ENCODE results near the gene AOPEP.

Gene AOPEP

DNA sequence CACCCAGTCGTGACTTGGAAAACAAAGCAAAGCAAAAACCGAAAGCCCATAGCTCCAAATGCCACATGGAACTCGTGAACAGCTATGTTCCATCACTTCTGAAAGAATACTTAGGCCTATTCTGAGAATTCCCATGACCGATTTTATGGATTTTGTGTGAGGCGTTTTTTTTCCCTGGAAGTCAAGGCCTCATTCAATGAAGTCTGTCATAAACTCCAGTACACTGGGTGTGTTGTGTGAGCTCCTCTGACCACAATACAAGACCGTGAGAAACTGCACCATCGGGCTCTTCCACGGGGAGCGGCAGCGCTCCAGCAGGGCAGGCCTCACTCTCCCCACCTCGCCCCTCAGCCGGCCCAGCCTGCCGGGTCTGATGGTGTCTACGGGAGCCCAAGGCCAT, 381.5 kb downstream of the AOPEP start:
- no peak for DNase-seq

DNA sequence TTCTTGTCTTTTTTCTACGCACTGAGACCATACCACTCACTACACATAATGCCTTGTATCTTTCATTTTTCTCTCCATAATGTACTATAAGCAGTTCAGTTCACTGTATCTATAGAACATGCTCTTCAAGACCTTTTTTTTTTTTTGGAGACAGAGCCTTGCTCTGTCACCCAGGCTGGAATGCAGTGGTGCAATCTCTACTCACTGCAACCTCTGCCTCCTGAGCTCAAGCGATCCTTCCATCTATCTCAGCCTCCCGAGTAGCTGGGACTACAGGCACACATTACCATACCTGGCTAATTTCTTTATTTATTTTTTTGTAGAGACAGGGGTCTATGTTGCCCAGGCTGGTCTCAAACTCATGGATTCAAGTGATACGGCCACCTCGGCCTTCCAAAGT, 382.3 kb downstream of the AOPEP start:
- DNase-seq = no peak

DNA sequence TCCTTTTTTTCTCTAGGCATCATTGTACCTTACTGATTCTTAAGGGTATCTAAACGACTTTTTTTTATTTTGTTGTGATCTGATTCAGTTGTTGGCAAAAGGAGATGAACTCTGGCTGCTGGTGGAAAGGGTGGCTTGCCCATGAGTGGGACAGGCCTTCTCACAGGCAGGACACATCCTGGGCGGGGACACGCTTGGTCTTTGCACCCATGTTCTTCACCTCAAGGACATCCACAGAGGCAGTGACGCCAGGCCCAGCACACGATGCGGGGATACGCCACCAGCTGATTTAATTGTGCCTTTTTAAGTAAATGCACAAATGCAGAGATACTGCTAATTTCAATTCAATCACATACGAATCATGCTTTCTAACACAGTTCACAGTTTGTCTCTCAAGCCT, 383.0 kb downstream of the AOPEP start:
- no peak for DNase-seq

DNA sequence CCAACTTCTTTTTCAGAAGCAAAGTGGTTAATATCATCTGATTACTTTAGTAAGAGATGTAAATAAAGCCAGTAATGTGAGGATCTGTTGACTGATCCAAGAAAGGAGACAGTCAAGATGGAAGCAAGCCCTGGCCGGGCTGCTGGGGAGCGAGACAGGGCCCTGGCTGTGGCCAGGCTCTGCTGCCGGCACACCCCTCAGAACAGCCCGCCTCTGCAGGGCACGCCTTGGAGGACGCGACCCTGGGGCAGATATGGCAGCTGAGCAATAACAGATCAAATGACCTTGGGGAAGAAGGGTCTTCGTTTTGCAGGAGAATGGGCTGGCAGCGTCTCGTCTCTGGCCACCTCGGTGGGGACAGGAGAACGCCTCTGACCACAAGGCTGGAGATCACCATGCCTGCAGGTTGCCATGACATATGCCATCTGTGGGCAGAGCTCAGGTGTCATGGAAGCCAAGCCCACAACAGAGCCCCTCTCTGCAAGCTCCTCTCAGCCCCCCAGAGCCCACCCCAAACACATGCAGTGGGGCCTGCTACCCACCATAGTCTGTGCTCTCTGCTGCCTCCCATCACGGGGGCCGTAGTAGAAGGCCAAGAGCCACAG, 384.5 kb downstream of the AOPEP start:
- no peak for DNase-seq

DNA sequence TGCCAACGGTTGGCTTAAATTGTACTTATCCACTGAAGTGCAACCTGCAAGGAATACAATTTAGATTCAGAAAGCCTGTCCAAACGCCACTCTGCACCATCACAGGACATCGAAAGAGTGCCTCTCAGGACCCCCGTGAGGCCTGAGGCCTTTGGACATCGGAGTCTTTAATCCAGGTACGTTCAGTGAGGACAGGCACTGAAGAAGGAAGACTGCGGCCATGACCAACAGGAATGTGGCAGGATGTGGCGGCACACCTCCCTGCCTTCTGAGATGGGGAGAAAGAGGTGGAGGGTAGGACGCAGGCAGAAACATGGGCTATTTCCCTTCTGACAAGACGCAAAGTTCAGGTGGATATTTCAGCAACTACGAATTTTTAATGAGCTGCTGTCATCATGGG, 385.2 kb downstream of the AOPEP start:
- no peak for DNase-seq

DNA sequence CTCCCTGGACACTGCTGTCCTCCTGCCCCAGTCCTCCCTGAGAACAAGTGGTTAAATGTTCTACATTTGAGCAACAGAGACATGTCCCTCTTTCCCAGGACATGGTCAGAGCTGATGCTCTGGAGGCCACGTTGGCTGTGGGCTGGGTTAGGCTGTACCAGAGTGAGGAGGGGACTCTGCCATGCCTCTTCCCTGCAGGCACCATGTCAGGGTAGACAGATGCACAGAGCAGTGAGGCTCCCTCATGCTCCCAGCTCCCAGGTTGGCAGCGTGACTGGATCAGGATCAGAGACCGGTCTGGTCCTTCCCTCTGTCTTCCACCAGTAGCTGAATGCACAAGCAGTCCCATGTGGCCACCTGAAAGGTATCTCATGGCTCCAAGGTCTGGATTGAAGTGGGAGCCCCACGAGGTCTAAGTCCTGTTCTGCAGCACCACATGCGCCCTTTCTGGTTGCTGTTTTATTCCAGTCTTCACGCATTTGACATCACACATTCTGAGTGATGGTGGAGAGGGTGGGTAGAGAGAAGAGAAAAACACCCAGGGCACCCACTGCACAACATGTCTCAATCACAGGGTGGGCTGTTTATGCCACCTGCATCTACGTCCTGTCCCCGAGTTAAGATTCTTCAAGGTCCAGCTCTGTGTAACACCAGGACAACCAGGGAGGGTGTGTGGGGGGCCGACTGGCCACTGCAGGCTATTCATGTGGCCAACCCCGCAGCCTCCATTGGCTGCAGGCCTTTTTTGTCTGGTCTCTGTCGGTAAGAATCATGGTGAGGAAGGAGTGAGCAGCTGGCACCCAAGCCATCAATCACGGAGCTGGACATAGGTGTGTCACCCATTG, 386.2 kb downstream of the AOPEP start:
- no peak for DNase-seq

DNA sequence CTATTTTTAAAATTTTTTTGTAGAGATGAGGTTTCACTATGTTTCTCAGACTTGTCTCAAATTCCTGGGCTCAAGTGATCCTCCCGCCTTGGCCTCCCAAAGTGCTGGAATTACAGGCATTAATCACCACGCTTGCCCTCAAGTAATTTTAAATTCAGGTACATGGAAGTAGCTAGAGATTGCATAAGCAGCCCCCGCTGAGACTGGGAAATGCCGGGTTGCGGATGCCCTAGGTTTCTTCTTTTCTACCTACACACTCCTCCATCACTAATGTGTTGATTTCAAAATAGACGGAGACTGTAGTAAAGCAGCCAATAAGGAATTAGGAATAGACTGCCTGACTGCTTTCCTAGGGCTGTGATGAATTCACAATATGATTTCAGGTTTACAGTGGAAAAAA, 388.6 kb downstream of the AOPEP start:
- DNase-seq = no peak

DNA sequence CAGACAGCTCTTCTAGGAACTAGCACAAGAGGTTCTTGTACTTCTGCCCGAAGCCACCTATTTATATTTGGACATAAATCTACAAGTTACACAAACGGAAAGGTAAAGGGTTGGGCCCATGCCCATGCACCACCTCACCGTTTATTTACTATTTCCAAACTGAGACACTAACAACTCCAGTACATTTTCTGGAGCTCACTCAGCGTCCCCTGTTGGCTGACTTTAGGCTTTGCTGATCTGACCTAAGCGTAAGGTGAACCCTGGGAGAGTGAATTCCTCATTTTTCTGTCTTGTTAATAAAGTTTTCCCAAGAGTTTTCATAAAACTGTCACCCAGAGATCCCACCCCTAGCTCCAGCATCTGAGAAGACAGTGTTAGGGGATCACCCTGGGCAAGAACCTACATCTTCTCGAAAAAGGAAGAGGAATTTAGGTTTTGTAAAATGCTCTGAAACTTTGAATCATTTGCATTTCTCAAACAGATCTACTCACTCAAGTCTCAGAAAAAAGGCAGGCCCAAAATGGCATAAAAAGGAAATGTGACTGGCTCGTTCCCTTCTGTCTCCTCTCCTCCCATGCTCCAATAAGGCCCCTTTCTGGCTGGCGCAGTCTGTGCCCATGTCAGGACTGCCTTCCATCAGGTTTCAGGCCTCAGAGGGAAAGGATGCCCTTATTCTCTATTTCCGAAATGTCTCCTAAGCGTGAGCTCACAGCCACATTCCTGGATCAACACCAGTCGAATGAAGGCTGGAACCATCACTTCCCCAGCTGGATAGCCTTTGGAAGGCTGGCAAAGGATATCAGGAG, 389.7 kb downstream of the AOPEP start:
- no peak for DNase-seq

DNA sequence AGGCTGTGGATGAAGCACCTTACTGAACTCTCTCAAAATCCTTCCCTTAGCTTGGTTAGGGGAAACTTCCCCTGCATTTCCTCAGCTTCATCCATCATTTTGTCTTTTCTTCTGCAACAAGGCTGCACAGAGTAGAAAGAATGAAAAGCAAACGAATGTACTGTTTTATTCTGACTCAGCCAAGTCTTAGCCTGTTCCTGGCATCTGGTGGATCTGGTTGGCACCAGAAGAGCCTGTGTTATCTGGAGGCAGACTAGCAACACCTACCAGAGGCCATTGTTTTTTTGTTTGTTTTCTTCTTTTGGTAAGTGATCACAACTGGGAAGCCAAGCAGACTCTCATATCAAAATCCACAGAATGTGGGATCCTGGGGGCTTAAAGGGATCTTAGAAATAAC, 390.3 kb downstream of the AOPEP start:
- no peak for DNase-seq

DNA sequence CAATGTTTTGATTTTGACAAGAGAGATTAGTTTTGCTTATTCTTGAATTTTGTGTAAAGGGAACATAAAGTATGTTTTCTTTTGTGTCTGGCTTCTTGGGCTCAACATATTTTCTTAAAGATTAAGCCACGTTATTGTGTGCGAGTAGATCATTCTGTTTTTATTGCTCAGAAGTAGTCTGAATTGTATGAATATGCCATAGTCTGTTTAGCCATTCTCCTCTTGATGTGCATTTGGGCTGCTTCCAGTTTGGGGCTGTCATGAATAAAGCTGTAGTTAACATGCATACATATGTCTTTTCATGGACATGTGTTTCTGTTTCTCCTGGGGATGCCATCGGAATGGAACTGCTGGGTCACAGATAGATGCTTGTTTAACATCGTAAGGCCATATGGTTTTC, 392.1 kb downstream of the AOPEP start:
- no peak for DNase-seq

DNA sequence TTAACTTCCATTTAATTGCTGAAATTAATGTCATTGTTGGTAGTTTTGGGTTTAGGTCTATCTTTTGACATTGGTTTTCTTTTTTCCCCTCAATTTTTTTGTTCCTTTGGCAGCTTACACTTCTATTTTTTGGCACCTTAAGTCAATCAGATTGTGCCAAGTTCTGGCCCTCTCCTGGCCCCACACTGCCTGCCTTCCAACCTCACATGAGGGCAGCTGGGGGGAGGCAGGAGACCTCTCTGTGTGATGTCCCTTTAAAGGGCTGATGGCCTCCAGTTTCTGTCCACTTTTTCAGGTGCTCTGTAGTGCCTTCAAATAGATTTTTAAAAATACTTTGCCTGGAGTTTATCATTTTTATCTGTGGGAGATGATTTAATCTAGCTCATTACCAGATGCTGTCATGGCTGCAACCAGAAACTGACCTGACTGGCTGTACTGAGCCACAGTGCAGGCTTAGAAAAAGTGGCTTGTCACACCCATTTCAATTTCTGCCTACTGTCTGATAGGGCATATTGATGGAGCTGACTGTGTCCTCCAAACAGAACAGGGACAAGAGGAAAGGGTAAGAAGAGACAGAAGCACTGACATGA, 394.4 kb downstream of the AOPEP start:
- no peak for DNase-seq

DNA sequence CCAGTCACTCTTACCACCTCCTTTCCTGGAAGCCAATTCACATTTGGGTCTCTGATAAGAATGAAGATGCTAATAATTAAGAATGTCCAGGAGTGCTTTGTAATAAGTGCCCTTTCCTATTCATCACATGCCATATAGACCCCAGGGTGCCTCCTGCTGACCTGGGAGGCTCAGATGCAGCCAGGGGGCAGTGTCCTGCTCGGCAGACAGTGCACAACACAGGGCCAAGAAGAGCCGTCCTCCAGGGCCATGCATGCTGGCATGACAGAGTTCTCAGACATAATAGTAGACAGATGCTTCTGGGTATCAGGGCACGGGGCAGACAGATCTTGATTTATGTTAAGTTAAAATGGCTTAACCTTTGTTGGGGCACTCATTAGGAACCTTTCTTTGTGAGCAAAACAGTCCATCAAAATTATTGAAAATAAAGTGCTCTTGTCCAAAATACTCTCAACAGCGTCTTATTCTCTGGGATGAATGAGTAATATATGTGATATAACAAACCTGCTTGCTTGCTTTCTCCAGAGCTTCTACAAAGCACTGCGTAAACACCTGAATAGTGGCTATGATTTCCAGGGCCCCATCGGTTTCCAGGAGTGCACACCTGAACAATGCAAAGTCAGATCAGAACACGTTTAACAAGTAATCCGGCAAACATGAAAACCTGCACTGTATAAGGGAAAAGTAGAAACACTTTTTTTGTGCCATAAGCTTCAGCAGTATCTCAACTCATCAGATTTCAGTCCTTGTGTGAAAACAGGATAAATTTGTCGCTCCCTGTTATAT, 398.3 kb downstream of the AOPEP start:
- DNase-seq = no peak

DNA sequence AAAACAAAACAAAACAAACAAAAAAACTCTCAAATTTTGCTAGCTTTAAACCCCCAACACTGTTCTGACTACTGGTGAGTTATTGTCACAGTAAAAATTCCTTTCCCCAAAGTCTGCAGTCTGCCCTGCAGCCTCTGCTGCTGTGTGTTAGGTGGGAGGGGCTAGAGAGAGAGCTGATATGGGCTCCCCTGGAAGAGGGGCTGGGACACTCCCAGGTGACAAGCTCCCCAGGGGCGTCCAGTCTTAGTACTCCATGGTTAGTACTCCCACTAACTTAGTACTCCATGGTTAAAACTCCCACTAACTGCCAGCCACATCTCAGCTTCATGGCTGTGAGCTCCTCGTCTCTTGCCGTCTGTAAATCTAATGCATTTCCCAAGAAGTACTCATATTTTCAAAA, 399.2 kb downstream of the AOPEP start:
- DNase-seq = no peak

DNA sequence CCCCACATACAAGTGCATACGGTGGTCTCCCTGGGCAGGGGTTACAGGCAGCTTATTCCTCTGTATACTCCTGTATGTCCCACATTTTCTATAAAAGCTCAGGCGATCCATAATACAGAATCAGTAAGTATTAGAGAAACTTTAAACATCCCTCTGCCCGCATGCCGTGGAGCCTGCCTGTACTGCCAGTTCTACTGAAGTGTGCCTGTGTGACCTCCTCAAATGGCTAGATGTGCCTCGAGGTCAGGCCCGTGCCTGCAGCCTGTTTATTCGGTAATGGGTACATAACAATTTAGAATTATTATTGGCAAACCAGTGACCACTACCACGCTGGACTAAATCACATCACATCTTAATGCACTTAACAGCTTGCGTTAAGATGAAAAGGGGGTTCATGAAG, 400.2 kb downstream of the AOPEP start:
- no peak for DNase-seq

DNA sequence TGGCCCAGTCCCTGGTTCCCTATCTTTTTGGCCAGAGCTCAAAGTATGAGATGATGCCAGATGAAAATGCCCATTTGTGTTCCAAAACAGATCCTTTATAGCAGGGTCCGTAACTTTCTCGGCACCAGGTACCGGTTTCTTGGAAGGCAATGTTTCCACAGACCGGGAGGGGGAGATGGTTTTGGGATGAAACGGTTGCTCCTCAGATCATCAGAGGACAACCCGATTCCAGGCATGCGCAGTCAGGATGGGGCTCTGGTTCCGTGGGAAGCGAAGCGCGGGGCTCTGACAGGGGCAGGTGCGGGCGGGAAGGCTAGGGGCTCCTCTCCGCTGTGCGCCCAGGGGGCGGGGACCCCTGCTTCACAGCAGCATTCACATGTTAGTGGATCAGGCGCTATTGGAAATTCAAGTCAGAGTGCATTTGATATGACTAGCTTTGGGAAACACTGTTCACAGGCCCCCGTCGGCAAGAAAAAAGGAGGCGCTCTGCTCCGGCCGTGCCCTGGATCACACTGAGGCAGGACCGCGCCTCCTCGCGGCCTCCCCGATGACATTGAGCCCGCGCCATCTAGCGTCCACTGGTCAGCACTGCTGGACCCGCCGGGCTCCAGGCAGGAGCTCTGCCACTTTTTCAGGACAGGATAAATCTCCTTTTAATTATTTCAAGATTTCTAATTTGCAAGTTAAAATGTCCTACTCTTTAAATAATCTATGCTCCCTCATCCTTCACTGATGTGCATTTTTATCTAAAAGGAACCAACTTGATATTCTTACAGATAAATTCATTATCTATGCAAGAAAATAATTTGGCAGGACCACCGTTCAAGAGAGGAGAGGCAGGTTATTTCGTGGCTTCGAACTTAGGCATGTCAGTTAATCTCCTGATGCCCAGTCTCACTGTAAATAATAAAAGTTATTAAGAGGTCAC, 401.0 kb downstream of the AOPEP start:
- no peak for DNase-seq

DNA sequence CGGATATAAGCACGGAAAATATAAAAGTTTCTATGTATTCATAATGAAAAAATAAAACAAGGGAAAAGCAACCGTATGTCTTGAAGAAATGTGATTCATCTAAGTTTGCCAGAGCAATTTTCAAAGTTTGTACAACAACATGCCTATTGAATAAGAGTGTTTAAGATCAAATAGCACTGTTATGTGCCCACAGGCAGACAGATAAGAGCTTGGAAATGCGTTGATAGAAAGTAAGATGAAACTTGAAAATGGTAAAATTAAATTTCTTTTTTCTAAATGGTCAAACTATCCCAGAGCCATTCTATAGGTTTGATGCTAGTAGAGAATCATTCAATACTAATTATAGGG, 401.7 kb downstream of the AOPEP start:
- no peak for DNase-seq

DNA sequence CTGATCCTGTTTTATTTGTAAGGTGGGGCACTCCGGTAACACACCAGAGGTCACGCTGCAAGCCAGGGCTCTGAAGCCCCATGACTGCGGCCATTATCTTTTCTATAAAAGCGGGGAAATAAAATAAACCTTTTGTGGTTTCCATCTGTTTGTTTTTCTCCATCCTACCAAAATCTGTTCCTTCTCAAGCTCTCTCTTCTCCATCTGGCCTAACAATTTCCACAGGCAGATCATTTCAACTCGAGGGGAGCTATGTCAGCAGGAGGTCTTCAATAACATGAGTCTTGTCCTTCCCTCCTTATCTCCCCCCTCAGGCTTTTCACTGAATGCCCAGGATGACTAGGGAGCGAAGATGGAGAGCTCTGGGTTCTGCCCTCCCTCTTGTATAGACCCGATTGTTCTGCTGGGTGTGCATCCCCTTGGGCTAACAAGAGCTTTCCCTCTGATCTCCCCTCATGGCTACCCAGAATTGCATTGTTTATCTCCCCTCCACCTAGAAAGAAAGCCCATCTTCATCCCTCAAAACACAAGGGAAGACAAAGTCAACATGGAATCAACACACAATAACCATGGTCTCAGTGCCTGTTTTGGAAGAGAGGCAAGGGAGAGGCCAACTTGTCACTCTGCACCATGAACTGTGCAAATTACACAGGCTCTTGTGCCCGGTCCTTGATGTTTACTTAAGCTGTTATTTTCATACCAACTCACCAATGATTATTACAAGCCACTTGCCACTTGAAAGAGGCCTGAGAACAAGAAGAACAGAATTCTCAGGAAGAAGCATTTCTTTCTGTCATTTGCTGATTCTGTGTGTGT, 403.2 kb downstream of the AOPEP start:
- no peak for DNase-seq

DNA sequence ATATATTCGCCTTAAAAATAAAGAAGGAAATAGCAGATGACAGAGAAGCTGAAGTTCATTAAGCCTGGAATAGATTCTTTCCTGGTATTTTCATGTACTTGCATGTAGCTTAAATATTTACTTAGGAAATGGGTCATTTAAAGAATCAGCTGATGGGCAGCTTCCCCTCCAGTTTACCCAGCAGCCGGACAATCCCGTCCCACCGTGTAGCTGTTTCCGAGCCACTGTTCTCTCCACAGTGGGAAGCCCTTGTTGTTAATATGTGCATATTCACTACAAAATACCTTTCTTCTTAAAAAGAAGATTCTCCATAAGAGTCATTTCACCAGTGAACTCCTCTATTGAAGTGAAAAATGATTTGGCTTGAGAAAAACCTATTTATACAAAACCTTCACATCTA, 404.0 kb downstream of the AOPEP start:
- DNase-seq = no peak

DNA sequence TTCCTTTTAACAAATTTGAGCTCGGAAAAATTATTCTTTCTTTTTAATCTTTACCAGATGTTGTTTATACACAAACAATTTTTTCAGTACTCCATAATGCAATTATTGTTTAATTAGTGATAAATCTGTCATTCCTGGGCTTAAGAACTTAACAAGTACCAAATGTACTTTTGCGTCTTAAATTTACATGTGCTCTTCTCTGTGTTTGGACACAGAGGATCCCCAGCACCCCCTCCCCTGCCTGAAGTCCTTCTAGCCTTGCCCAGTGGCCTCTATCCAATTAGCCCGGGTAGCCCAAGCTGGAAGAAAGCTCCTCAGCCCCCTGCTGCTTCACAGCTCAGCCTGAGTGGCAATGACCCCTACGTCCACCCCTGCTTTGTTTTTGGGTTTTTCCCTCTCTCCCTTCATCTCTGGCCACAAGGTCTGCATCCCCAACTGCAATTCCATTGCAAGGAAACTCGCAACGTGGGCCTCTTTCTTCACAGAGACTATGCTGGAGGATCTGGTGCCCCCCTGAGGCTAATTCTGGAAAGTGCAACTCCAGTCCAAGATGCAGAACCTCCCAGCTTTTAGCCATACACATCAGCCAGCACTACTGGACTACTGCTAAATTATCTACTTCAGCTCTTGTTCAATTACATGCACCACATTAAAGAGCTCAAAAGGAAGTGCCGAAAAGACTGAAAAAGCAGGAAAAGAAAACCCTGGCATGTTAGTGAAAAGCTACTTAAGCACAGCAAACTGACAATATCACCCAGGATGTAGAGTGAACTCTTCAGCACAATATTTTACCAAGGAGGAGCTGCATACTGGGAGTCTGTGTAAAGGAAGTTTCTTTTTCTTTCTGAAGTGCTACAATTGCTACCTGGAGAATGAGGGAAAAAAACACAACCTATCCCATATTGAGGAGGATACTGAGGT, 404.8 kb downstream of the AOPEP start:
- no peak for DNase-seq
